ENCODE data around the gene RCC2.

Gene RCC2

GRCh38 chr1:17463991-17464390 is 24.5 kb upstream of the RCC2 start:
- Histone ChIP-seq H3K9ac (ENCODE audit: low read length) (no peak overlapping the region), H3K4me2 (ENCODE audit: low read length) (no peak overlapping the region), H3K27me3 (ENCODE audit: low read depth, low read length) (no peaks in the 10 kb centered on the region), H3K4me3 (ENCODE audit: low read length) (no peak overlapping the region), H3K79me2 (ENCODE audit: low read length) (no peaks in the 10 kb centered on the region), H2AFZ (ENCODE audit: low read depth, low read length) (no peak overlapping the region), H3K4me1 (ENCODE audit: low read length) (no peaks in the 10 kb centered on the region), H3K27ac (ENCODE audit: low read length) (no peak overlapping the region), H3K36me3 (replicated peaks; ENCODE audit: low read depth, low read length) (no peaks in the 10 kb centered on the region), H3K9me3 (ENCODE audit: insufficient read depth, low read length) (no peaks in the 10 kb centered on the region), H4K20me1 (ENCODE audit: insufficient read depth, low read length) (no peaks in the 10 kb centered on the region)
- no peak for TF ChIP-seq EZH2phosphoT487 (IDR thresholded peaks at IDR 0.05; ENCODE audit: low read depth)
- no peak for TF ChIP-seq CTCF (IDR thresholded peaks at IDR 0.05; ENCODE audit: low read depth, low read length)

- Histone ChIP-seq H3K4me1 (ENCODE audit: low read length) (no peaks in the 10 kb centered on the region), H3K9ac (ENCODE audit: low read length) (no peak overlapping the region), H3K36me3 (replicated peaks; ENCODE audit: low read depth, low read length) (no peaks in the 10 kb centered on the region), H3K9me3 (ENCODE audit: insufficient read depth, low read length) (no peaks in the 10 kb centered on the region), H3K4me3 (ENCODE audit: low read length) (no peak overlapping the region), H3K27ac (ENCODE audit: low read length) (no peak overlapping the region), H4K20me1 (ENCODE audit: insufficient read depth, low read length) (no peaks in the 10 kb centered on the region), H3K79me2 (ENCODE audit: low read length) (no peaks in the 10 kb centered on the region), H3K27me3 (ENCODE audit: low read depth, low read length) (no peaks in the 10 kb centered on the region), H3K4me2 (ENCODE audit: low read length) (no peak overlapping the region), H2AFZ (ENCODE audit: low read depth, low read length) (no peak overlapping the region)
- TF ChIP-seq CTCF (IDR thresholded peaks at IDR 0.05; ENCODE audit: low read depth, low read length) = no peak
Measured at GRCh38 chr1:17462669-17463068, 23.2 kb upstream of the RCC2 start.

GRCh38 chr1:17460219-17460618 is 20.7 kb upstream of the RCC2 start:
- no peak overlapping the region for H3K4me3 ChIP-seq (ENCODE audit: low read length)
- no peaks in the 10 kb centered on the region for H3K36me3 ChIP-seq (replicated peaks; ENCODE audit: low read depth, low read length)
- H3K79me2 ChIP-seq (ENCODE audit: low read length) = no peaks in the 10 kb centered on the region
- H3K4me2 ChIP-seq (ENCODE audit: low read length) = no peak overlapping the region
- H3K4me1 ChIP-seq (ENCODE audit: low read length) = no peaks in the 10 kb centered on the region
- H2AFZ ChIP-seq (ENCODE audit: low read depth, low read length) = no peak overlapping the region
- H3K27ac ChIP-seq (ENCODE audit: low read length) = no peak overlapping the region
- H3K9ac ChIP-seq (ENCODE audit: low read length) = no peak overlapping the region
- no peaks in the 10 kb centered on the region for H4K20me1 ChIP-seq (ENCODE audit: insufficient read depth, low read length)
- H3K9me3 ChIP-seq (ENCODE audit: insufficient read depth, low read length) = no peaks in the 10 kb centered on the region
- no peak for TF ChIP-seq EZH2phosphoT487 (IDR thresholded peaks at IDR 0.05; ENCODE audit: low read depth)
- TF ChIP-seq CTCF (IDR thresholded peaks at IDR 0.05; ENCODE audit: low read depth, low read length) = no peak
- H3K27me3 ChIP-seq (ENCODE audit: low read depth, low read length) = no peaks in the 10 kb centered on the region

- no peaks in the 10 kb centered on the region for H3K27me3 ChIP-seq (ENCODE audit: low read depth, low read length)
- H4K20me1 ChIP-seq (ENCODE audit: insufficient read depth, low read length) = no peaks in the 10 kb centered on the region
- TF ChIP-seq CTCF (IDR thresholded peaks at IDR 0.05; ENCODE audit: low read depth, low read length) = no peak
- TF ChIP-seq EZH2phosphoT487 (IDR thresholded peaks at IDR 0.05; ENCODE audit: low read depth) = no peak
- no peak overlapping the region for H2AFZ ChIP-seq (ENCODE audit: low read depth, low read length)
- no peak overlapping the region for H3K9ac ChIP-seq (ENCODE audit: low read length)
- no peaks in the 10 kb centered on the region for H3K9me3 ChIP-seq (ENCODE audit: insufficient read depth, low read length)
- H3K27ac ChIP-seq (ENCODE audit: low read length) = no peak overlapping the region
- no peak overlapping the region for H3K4me2 ChIP-seq (ENCODE audit: low read length)
- no peaks in the 10 kb centered on the region for H3K79me2 ChIP-seq (ENCODE audit: low read length)
- no peak overlapping the region for H3K4me3 ChIP-seq (ENCODE audit: low read length)
- H3K36me3 ChIP-seq (replicated peaks; ENCODE audit: low read depth, low read length) = no peaks in the 10 kb centered on the region
- no peaks in the 10 kb centered on the region for H3K4me1 ChIP-seq (ENCODE audit: low read length)
Measured at GRCh38 chr1:17458794-17459193, 19.3 kb upstream of the RCC2 start.
